ENCODE data around the gene EYA2. TPM values are rescaled to one million over a fixed set of nuclear protein-coding genes. Genes with fewer than 3 reads are reported as not detected.

Gene EYA2
- total and polyA plus RNA-seq, 2 of the 4 experiments (the other 2 are of a cell fraction): 2.3 to 5.4 TPM

GRCh38 chr20:47011984-47012383 is 117.3 kb downstream of the EYA2 start:
- Histone ChIP-seq H3K36me3 (ENCODE audit: control insufficient read depth, insufficient read depth, low read length) (no peaks in the 10 kb centered on the region), H3K14ac (replicated peaks; ENCODE audit: low read depth, low read length) (no peak overlapping the region), H3K18ac (ENCODE audit: low read depth, low read length) (no peak overlapping the region), H4K5ac (ENCODE audit: low read depth, low read length) (no peak overlapping the region), H2BK20ac (ENCODE audit: low read depth, low read length) (no peak overlapping the region), H3K9ac (ENCODE audit: low read depth, low read length) (no peak overlapping the region), H2AFZ (replicated peaks; ENCODE audit: low read length, poor library complexity) (no peak overlapping the region), H2BK15ac (ENCODE audit: low read depth, low read length) (no peak overlapping the region), H3K27me3 (ENCODE audit: control insufficient read depth, insufficient read depth, low read length) (no peaks in the 10 kb centered on the region), H4K8ac (ENCODE audit: low read depth in 2 of 2, low read length in 2 of 2) (no peak overlapping the region), H3K56ac (ENCODE audit: extremely low read depth, insufficient read depth, low read length) (no peak overlapping the region), H4K91ac (ENCODE audit: insufficient read depth, low read depth, low read length) (no peak overlapping the region), H2BK5ac (ENCODE audit: low read depth, low read length, poor library complexity, severe bottlenecking) (no peak overlapping the region), H3K9me3 (ENCODE audit: control insufficient read depth, insufficient read depth, low read length) (no peaks in the 10 kb centered on the region), H2AK5ac (ENCODE audit: low read depth, low read length) (no peak overlapping the region), H2BK120ac (ENCODE audit: low read depth, low read length) (no peak overlapping the region), H4K20me1 (ENCODE audit: insufficient read depth, low read length) (no peaks in the 10 kb centered on the region), H3K23ac (ENCODE audit: low read depth, low read length) (no peak overlapping the region), H3K79me1 (ENCODE audit: low read depth in 1 of 2, low read length in 2 of 2) (no peaks in the 10 kb centered on the region), H3K9me1 (ENCODE audit: insufficient read depth, low read length) (no peaks in the 10 kb centered on the region; the same call in 1 of the 2 replicates), H3K27ac (ENCODE audit: insufficient read depth, low read length) (no peak overlapping the region), H2AK9ac (replicated peaks; ENCODE audit: low read depth, low read length, poor library complexity) (no peak overlapping the region), H3K4ac (ENCODE audit: low read depth, low read length) (no peak overlapping the region), H3K4me3 (ENCODE audit: insufficient read depth, low read depth, low read length) (no peak overlapping the region), H3K4me1 (ENCODE audit: control insufficient read depth, insufficient read depth, low read length) (no peaks in the 10 kb centered on the region), H3K4me2 (ENCODE audit: low read depth, low read length) (no peak overlapping the region)
- no CpG with 5 or more reads among the region's 5 CpGs for WGBS, 2 experiments (ENCODE audit: extremely low coverage in 2 of 2, insufficient read length in 1 of 2)
- POLR2A ChIA-PET (ENCODE audit: unreplicated experiment): no interaction called here
- CTCF ChIA-PET: no interaction called here
- dilution Hi-C loops (cut with HindIII; ENCODE audit: low sequenced_read_pairs, unreplicated experiment) (no loop called here), intact Hi-C loops (cut with micrococcal nuclease) (no loop called here), in situ Hi-C loops (cut with MboI; ENCODE audit: low sequenced_read_pairs) (loop anchor here (25.0 kb wide), 1 partner anchor 250 kb away; no protein-coding TSS in a partner anchor)
- BruUV-seq (replicated peaks): no TSS peak
- DNase-seq (no peak), ATAC-seq (ENCODE audit: low read depth) (no peak)
- TF ChIP-seq MAFK (IDR thresholded peaks at IDR 0.05; ENCODE audit: low read depth, low read length) (no peak), USF2 (IDR thresholded peaks at IDR 0.05; ENCODE audit: low read depth, low read length) (no peak), RFX5 (IDR thresholded peaks at IDR 0.05; ENCODE audit: low read depth, low read length) (no peak), BHLHE40 (IDR thresholded peaks at IDR 0.05; ENCODE audit: low read depth, low read length) (no peak), NFE2L2 (IDR thresholded peaks at IDR 0.05; ENCODE audit: low read depth, low read length) (no peak), RCOR1 (IDR thresholded peaks at IDR 0.05; ENCODE audit: insufficient replicate concordance, low read length) (no peak), MAZ (IDR thresholded peaks at IDR 0.05; ENCODE audit: borderline replicate concordance, low read depth, low read length) (no peak)

Data from IMR-90 (cell line).